H1 (cell line): ENCODE results near the gene EMC1. TPM values are rescaled to one million over a fixed set of nuclear protein-coding genes. Genes with fewer than 3 reads are reported as not detected.

Source experiments
- CTCF ChIA-PET: fragments of 300-600 bp; sonication (Branson Sonifier 250); formaldehyde crosslinking; loops from one replicate; lab custom pipeline; 2021; ENCODE audit not compliant: partially characterized antibody; lab: Charles Lee
- POLR2A ChIA-PET: fragments of 300-600 bp; sonication (Branson Sonifier 250); formaldehyde crosslinking; loops from one replicate; lab custom pipeline; 2021; ENCODE audit warnings: inconsistent platforms; ENCODE audit not compliant: partially characterized antibody; lab: Charles Lee
- DNase-seq, 2 experiments: peaks; one replicate each; pipeline versions ENCODE4 v3.0.0 to v3.0.0-alpha.2; 2010 to 2022; ENCODE audit warnings: low spot score in 2 of 2, low read depth in 1 of 2, mixed read lengths in 1 of 2
- FAIRE-seq: peaks from 2 replicates; lab custom pipeline; 2011; peaks lifted over from hg19 to GRCh38; lab: Jason Lieb, UNC
- H2AFZ ChIP-seq: 2 replicates; pipeline ENCODE4 v1.8.1; 2012; ENCODE audit warnings: low read length, inconsistent platforms
- H2AK5ac ChIP-seq: 2 replicates; pipeline ENCODE4 v1.6.1; 2013; ENCODE audit warnings: low read depth, low read length
- H2BK120ac ChIP-seq: replicated peaks from 2 replicates; pipeline ENCODE3; 2013; ENCODE audit warnings: low read depth, low read length, inconsistent platforms
- H2BK12ac ChIP-seq: 2 replicates; pipeline ENCODE4 v1.6.1; 2013; ENCODE audit warnings: low read depth, low read length
- H2BK15ac ChIP-seq: 2 replicates; pipeline ENCODE4 v1.6.1; 2013; ENCODE audit warnings: low read length
- H2BK20ac ChIP-seq: 2 replicates; pipeline ENCODE4 v1.6.1; 2013; ENCODE audit warnings: low read length
- H2BK5ac ChIP-seq: 2 replicates; pipeline ENCODE4 v1.6.1; 2013; ENCODE audit warnings: low read depth, low read length
- H3K14ac ChIP-seq: 2 replicates; pipeline ENCODE4 v1.6.1; 2013; ENCODE audit warnings: inconsistent platforms; ENCODE audit not compliant: insufficient read length
- H3K18ac ChIP-seq: 2 replicates; pipeline ENCODE4 v1.6.1; 2013; ENCODE audit warnings: low read length; ENCODE audit errors: extremely low read depth
- H3K23ac ChIP-seq: 2 replicates; pipeline ENCODE4 v1.6.1; 2013; ENCODE audit warnings: inconsistent platforms; ENCODE audit not compliant: insufficient read length
- H3K23me2 ChIP-seq: 2 replicates; pipeline ENCODE4 v1.6.1; 2013; ENCODE audit warnings: low read depth, low read length
- H3K27ac ChIP-seq: 2 replicates; pipeline ENCODE4 v1.6.1; 2011; ENCODE audit warnings: low read depth, low read length, inconsistent platforms
- H3K27me3 ChIP-seq, 4 experiments: replicated peaks in 1 of 4; 1 replicate in 1 of 4; 2 replicates in 3 of 4; pipeline versions ENCODE4 v1.6.1 to v1.8.1; 2011 to 2013; ENCODE audit warnings: low read length in 3 of 4, mild to moderate bottlenecking in 3 of 4, inconsistent platforms in 2 of 4, mixed read lengths in 2 of 4, moderate library complexity in 1 of 4; ENCODE audit not compliant: control insufficient read depth in 3 of 4, insufficient read depth in 3 of 4; ENCODE audit errors: extremely low read depth in 1 of 4
- H3K36me3 ChIP-seq, 4 experiments: 2 replicates each; pipeline versions ENCODE4 v1.6.1 to v1.8.1; 2011 to 2013; ENCODE audit warnings: mild to moderate bottlenecking in 4 of 4, low read length in 3 of 4, moderate library complexity in 2 of 4, control low read depth in 1 of 4, inconsistent platforms in 1 of 4; ENCODE audit not compliant: insufficient read depth in 4 of 4, control insufficient read depth in 2 of 4
- H3K4ac ChIP-seq: replicated peaks from 2 replicates; pipeline ENCODE3; 2013; ENCODE audit warnings: low read length, low read depth, mixed read lengths, inconsistent platforms; ENCODE audit not compliant: insufficient read length
- H3K4me1 ChIP-seq, 4 experiments: replicated peaks in 1 of 4; 1 replicate in 1 of 4; 2 replicates in 3 of 4; pipeline versions ENCODE4 v1.6.1 to v1.8.1; 2011 to 2013; ENCODE audit warnings: low read length in 3 of 4, inconsistent platforms in 2 of 4, mixed read lengths in 1 of 4; ENCODE audit not compliant: insufficient read depth in 4 of 4, control insufficient read depth in 3 of 4
- H3K4me2 ChIP-seq, 2 experiments: 2 replicates each; pipeline versions ENCODE4 v1.6.1 to v1.8.1; 2011 to 2013; ENCODE audit warnings: low read depth in 2 of 2, low read length in 2 of 2, control low read depth in 1 of 2, inconsistent platforms in 1 of 2, mild to moderate bottlenecking in 1 of 2; ENCODE audit not compliant: insufficient read depth in 1 of 2
- H3K4me3 ChIP-seq, 4 experiments: fragments of 200-600, 300-600 bp in 1 of 4; sonication (generic), shearing (Covaris generic), sonication (Bioruptor Twin) in 1 of 4; 2 replicates each; pipeline versions ENCODE4 v1.5.1 to v1.8.1; 2011 to 2016; ENCODE audit warnings: low read length in 4 of 4, low read depth in 3 of 4, control low read depth in 2 of 4, inconsistent platforms in 2 of 4, mild to moderate bottlenecking in 2 of 4, mixed read lengths in 1 of 4, moderate library complexity in 1 of 4; ENCODE audit not compliant: insufficient read depth in 2 of 4; ENCODE audit errors: extremely low read depth in 1 of 4
- H3K56ac ChIP-seq: replicated peaks from 2 replicates; pipeline ENCODE3; 2013; ENCODE audit warnings: low read depth, mild to moderate bottlenecking, mixed read lengths, low read length, inconsistent platforms; ENCODE audit not compliant: insufficient read length
- H3K79me1 ChIP-seq: 2 replicates; pipeline ENCODE4 v1.6.1; 2013; ENCODE audit warnings: low read depth, low read length, control low read depth
- H3K79me2 ChIP-seq, 2 experiments: 2 replicates each; pipeline versions ENCODE4 v1.6.1 to v1.8.1; 2012 to 2013; ENCODE audit warnings: low read length in 2 of 2, mild to moderate bottlenecking in 2 of 2, inconsistent platforms in 1 of 2; ENCODE audit not compliant: insufficient read depth in 2 of 2, control insufficient read depth in 1 of 2
- H3K9ac ChIP-seq, 4 experiments: replicated peaks in 1 of 4; 1 replicate in 1 of 4; 2 replicates in 3 of 4; pipeline versions ENCODE4 v1.6.1 to v1.8.1; 2011 to 2013; ENCODE audit warnings: low read depth in 3 of 4, low read length in 3 of 4, control low read depth in 2 of 4, mild to moderate bottlenecking in 2 of 4, moderate library complexity in 2 of 4, inconsistent platforms in 1 of 4; ENCODE audit errors: extremely low read depth in 1 of 4
- H3K9me3 ChIP-seq, 2 experiments: 2 replicates each; pipeline versions ENCODE4 v1.6.1 to v1.8.1; 2012 to 2013; ENCODE audit warnings: mild to moderate bottlenecking in 2 of 2, moderate library complexity in 2 of 2, control low read depth in 1 of 2, inconsistent platforms in 1 of 2, low read depth in 1 of 2, low read length in 1 of 2, mixed read lengths in 1 of 2; ENCODE audit not compliant: insufficient read depth in 2 of 2
- H4K20me1 ChIP-seq, 2 experiments: replicated peaks in 1 of 2; 2 replicates each; pipeline versions ENCODE3 to v1.8.1; 2011 to 2013; ENCODE audit warnings: inconsistent platforms in 2 of 2, low read length in 2 of 2, mild to moderate bottlenecking in 1 of 2; ENCODE audit not compliant: insufficient read depth in 2 of 2, control insufficient read depth in 1 of 2
- H4K5ac ChIP-seq: 2 replicates; pipeline ENCODE4 v1.6.1; 2013; ENCODE audit warnings: low read length, low read depth, mixed read lengths, inconsistent platforms; ENCODE audit not compliant: insufficient read length
- H4K8ac ChIP-seq: 2 replicates; pipeline ENCODE4 v1.8.0; 2013; ENCODE audit warnings: mild to moderate bottlenecking, moderate library complexity, low read length, inconsistent platforms; ENCODE audit not compliant: insufficient read depth; ENCODE audit errors: extremely low read depth
- H4K91ac ChIP-seq: replicated peaks from 2 replicates; pipeline ENCODE3; 2013; ENCODE audit warnings: low read length, mixed read lengths, inconsistent platforms; ENCODE audit not compliant: insufficient read length
- WGBS, 2 experiments: shearing (Covaris generic) in 1 of 2; methylation state at CpG; one replicate each; pipeline versions ENCODE4 v1.1.6 to v1.1.7; 2013 to 2015; ENCODE audit warnings: low lambda C conversion rate in 2 of 2, mixed read lengths in 2 of 2, inconsistent platforms in 1 of 2, low coverage in 1 of 2, missing lambda C conversion rate in 1 of 2; ENCODE audit not compliant: insufficient replicate concordance in 2 of 2, insufficient coverage in 1 of 2, insufficient read length in 1 of 2; ENCODE audit errors: extremely low coverage in 1 of 2, missing lambda C conversion rate in 1 of 2; 5-methylcytosine and 5-hydroxymethylcytosine counted together
- polyA plus RNA-seq, 7 experiments: library from polyadenylated mRNA; depleted of rRNA in 3 of 7; stranded (reverse) in 5 of 7; unstranded in 2 of 7; fragments of >200 nt in 5 of 7; fragments of 200-250 nt in 2 of 7; gene quantifications; 1 replicate in 5 of 7; 2 replicates in 1 of 7; 4 replicates in 1 of 7; pipeline versions ENCODE4 v1.2.1 to v1.2.3, GENCODE V29; 2011 to 2013; ENCODE audit warnings: missing spikeins in 2 of 7, mixed read lengths in 2 of 7
- total RNA-seq: library from RNA; stranded (reverse); fragmentation: NEBNext Ultra II Directional; extraction: Animal tissue kit (Norgen Biotek cat#: 25700); gene quantifications from 2 replicates; pipeline ENCODE4 v1.2.1, GENCODE V29; 2021

EMC1 gene
- total and polyA plus RNA-seq, 2 of the 8 experiments (the other 6 are each of a cell fraction or from before 2014, with no cell fraction given), result 51.0 to 53.5 TPM

- H3K4me1 ChIP-seq, result no peaks in the 10 kb centered on the region
- no peak for FAIRE-seq
- no peak overlapping the region for H2BK120ac ChIP-seq
- CTCF ChIA-PET, result interaction anchor here (0.6 to 4.3 kb wide), 7 partner anchors 11 to 409 kb away, joined by 3 to 40 read pairs (median 4); no protein-coding TSS in a partner anchor
- no peak overlapping the region for H2BK20ac ChIP-seq
- H3K79me2 ChIP-seq, result no peaks in the 10 kb centered on the region
- WGBS, 2 experiments, result 93% methylated on average over 7 of the region's 7 CpGs; no CpG with 5 or more reads in 1 of the 2 experiments
- peaks cover 2 to 3% of the 10 kb centered on the region in 2 experiments for H4K20me1 ChIP-seq
- H3K27ac ChIP-seq, result no peak overlapping the region
- no peak overlapping the region for H3K4me2 ChIP-seq
- no peak overlapping the region for H3K9ac ChIP-seq
- no peaks in the 10 kb centered on the region for H3K79me1 ChIP-seq
- no peak overlapping the region for H3K56ac ChIP-seq
- H3K4ac ChIP-seq, result no peak overlapping the region
- no peak overlapping the region for H2AK5ac ChIP-seq
- H3K23me2 ChIP-seq, result no peaks in the 10 kb centered on the region
- no peak overlapping the region for H4K91ac ChIP-seq
- no peak overlapping the region for H2BK15ac ChIP-seq
- no peak overlapping the region for H3K23ac ChIP-seq
- H2BK5ac ChIP-seq, result no peak overlapping the region
- no peaks in the 10 kb centered on the region for H3K9me3 ChIP-seq
- POLR2A ChIA-PET, result interaction anchor here (1.3 to 2.3 kb wide), 2 partner anchors 12 to 29 kb away, joined by 5 to 14 read pairs; partner anchors contain the start of genes EMC1 and MRTO4
- no peak overlapping the region for H3K18ac ChIP-seq
- no peak overlapping the region for H4K8ac ChIP-seq
- no peak overlapping the region for H2AFZ ChIP-seq
- H4K5ac ChIP-seq, result no peak overlapping the region
- no peak overlapping the region for H2BK12ac ChIP-seq
- H3K36me3 ChIP-seq, result peaks cover 54 to 81% (median 73%) of the 10 kb centered on the region in 4 experiments
- no peaks in the 10 kb centered on the region for H3K27me3 ChIP-seq
- no peak overlapping the region for H3K4me3 ChIP-seq
- no peak for DNase-seq
- H3K14ac ChIP-seq, result no peak overlapping the region
Measured at GRCh38 chr1:19239876-19240275, 11.4 kb downstream of the EMC1 start.
